ENCODE data around the gene WASHC4.

GRCh38 chr12:105102673-105103072 lies 4.9 kb upstream of the WASHC4 start:
- TF ChIP-seq ZBTB33 (IDR thresholded peaks at IDR 0.05; ENCODE audit: borderline replicate concordance, low read depth) (no peak), TAF1 (IDR thresholded peaks at IDR 0.05; ENCODE audit: borderline replicate concordance, low read depth, low read length) (no peak), POLR2AphosphoS5 (IDR thresholded peaks at IDR 0.05; ENCODE audit: low read depth, low read length) (no peak), CTCF (IDR thresholded peaks at IDR 0.05) (no peak), TEAD4 (IDR thresholded peaks at IDR 0.05; ENCODE audit: borderline replicate concordance, insufficient read depth) (no peak)

Data from SK-N-SH (cell line).